HCT116 (cell line): ENCODE data around the gene RFTN1. TPM values are rescaled to one million over a fixed set of nuclear protein-coding genes. Genes with fewer than 3 reads are reported as not detected.

ENCODE experiments used
- ATAC-seq: fragments of 200-7000 bp; cut with Tn5 transposase; 2 replicates; pipeline ENCODE4 v1.9.1; 2020; ENCODE audit warnings: mild to moderate bottlenecking, moderate library complexity
- BruUV-seq: library from RNA; stranded (reverse); fragments of 400-500 nt; replicated peaks from 2 replicates; lab custom pipeline; 2021; lab: Mats Ljungman, UMichigan
- CTCF ChIA-PET: fragments of 300-600 bp; sonication (Branson Sonifier 250); formaldehyde crosslinking; loops from one replicate; lab custom pipeline; 2021; ENCODE audit warnings: antibody characterized with exemption; lab: Charles Lee
- POLR2A ChIA-PET: fragments of 300-600, 350-600 bp; sonication (Branson Sonifier 250); formaldehyde crosslinking; loops from one replicate; lab custom pipeline; 2021; ENCODE audit warnings: antibody characterized with exemption; lab: Charles Lee
- RAD21 ChIA-PET, 2 experiments: fragments of 300-600 bp; sonication (Branson Sonifier 250); formaldehyde crosslinking; loops; one replicate each; lab custom pipeline; 2023; ENCODE audit warnings: low total read pairs in 2 of 2; ENCODE audit not compliant: uncharacterized antibody in 2 of 2, unreplicated experiment in 2 of 2, low non-redundant PET in 1 of 2; lab: Charles Lee
- DNase-seq: peaks from one replicate; pipeline ENCODE4 v3.0.0-alpha.2; 2010; ENCODE audit warnings: low read depth, low spot score
- H2AFZ ChIP-seq: fragments of 200-600 bp; shearing (Covaris generic), sonication (generic); 2 replicates; pipeline ENCODE4 v1.6.1; 2017; ENCODE audit warnings: low read depth, mixed run types, mixed read lengths, antibody characterized with exemption, low read length; ENCODE audit not compliant: poor library complexity, severe bottlenecking
- H3K27ac ChIP-seq: 2 replicates; pipeline ENCODE4 v1.5.1; 2012; ENCODE audit warnings: low read depth, low read length
- H3K27me3 ChIP-seq: fragments of 200-600 bp; sonication (generic); 2 replicates; pipeline ENCODE4 v1.6.1; 2016; ENCODE audit warnings: mixed run types, low read length, mixed read lengths; ENCODE audit not compliant: insufficient read depth
- H3K36me3 ChIP-seq, 2 experiments: fragments of 200-500 bp in 1 of 2; fragments of 200-600 bp in 1 of 2; sonication (Bioruptor generic) in 1 of 2; sonication (generic) in 1 of 2; 2 replicates each; pipeline versions ENCODE4 v1.5.1 to v1.6.1; 2014 to 2016; ENCODE audit warnings: low read length in 2 of 2, inconsistent platforms in 1 of 2, mixed read lengths in 1 of 2, mixed run types in 1 of 2; ENCODE audit not compliant: insufficient read depth in 2 of 2, control insufficient read depth in 1 of 2
- H3K4me1 ChIP-seq, 2 experiments: fragments of 200-600 bp in 1 of 2; sonication (generic) in 1 of 2; 2 replicates each; pipeline versions ENCODE4 v1.5.1 to v1.6.1; 2012 to 2017; ENCODE audit warnings: low read length in 2 of 2, inconsistent platforms in 1 of 2, mild to moderate bottlenecking in 1 of 2, mixed read lengths in 1 of 2, mixed run types in 1 of 2, moderate library complexity in 1 of 2; ENCODE audit not compliant: insufficient read depth in 2 of 2, control insufficient read depth in 1 of 2
- H3K4me2 ChIP-seq: fragments of 200-600 bp; sonication (generic); 2 replicates; pipeline ENCODE4 v1.6.1; 2017; ENCODE audit warnings: mixed run types, low read length, mixed read lengths
- H3K4me3 ChIP-seq, 2 experiments: fragments of 200-600 bp in 1 of 2; sonication (generic) in 1 of 2; replicated peaks in 1 of 2; 2 replicates each; pipeline ENCODE4 v1.5.1; 2011 to 2016; ENCODE audit warnings: low read length in 2 of 2, control low read depth in 1 of 2, low read depth in 1 of 2, mild to moderate bottlenecking in 1 of 2, mixed read lengths in 1 of 2, mixed run types in 1 of 2
- H3K79me2 ChIP-seq: fragments of 200-600 bp; sonication (generic); 2 replicates; pipeline ENCODE4 v1.6.1; 2017; ENCODE audit warnings: mild to moderate bottlenecking, mixed run types, low read length, moderate library complexity, mixed read lengths; ENCODE audit not compliant: insufficient read depth
- H3K9ac ChIP-seq: fragments of 200-600 bp; sonication (generic); 2 replicates; pipeline ENCODE4 v1.6.1; 2016; ENCODE audit warnings: low read length, mixed read lengths
- H3K9me2 ChIP-seq: fragments of 200-600 bp; sonication (generic), shearing (Covaris generic); 2 replicates; pipeline ENCODE4 v1.6.1; 2017; ENCODE audit warnings: mixed run types, mild to moderate bottlenecking, moderate library complexity; ENCODE audit not compliant: insufficient read depth
- H3K9me3 ChIP-seq, 2 experiments: fragments of 200-500 bp in 1 of 2; fragments of 200-600 bp in 1 of 2; sonication (Bioruptor generic) in 1 of 2; sonication (generic) in 1 of 2; 2 replicates each; pipeline ENCODE4 v1.6.1; 2014 to 2017; ENCODE audit warnings: low read length in 2 of 2, mixed read lengths in 2 of 2, inconsistent platforms in 1 of 2, low read depth in 1 of 2, mild to moderate bottlenecking in 1 of 2, mixed run types in 1 of 2, moderate library complexity in 1 of 2; ENCODE audit not compliant: control insufficient read depth in 1 of 2, insufficient read depth in 1 of 2
- H4K20me1 ChIP-seq: fragments of 200-600 bp; sonication (generic), shearing (Covaris generic); 2 replicates; pipeline ENCODE4 v1.6.1; 2017; ENCODE audit warnings: mixed run types, mild to moderate bottlenecking, moderate library complexity; ENCODE audit not compliant: insufficient read depth
- CBX3 ChIP-seq: IDR thresholded peaks from 2 replicates; pipeline ENCODE4 v1.6.1; 2012; ENCODE audit warnings: low read depth
- CEBPB ChIP-seq: IDR thresholded peaks from 2 replicates; pipeline ENCODE4 v1.6.1; 2012; ENCODE audit warnings: low read depth
- EGR1 ChIP-seq: IDR thresholded peaks from 2 replicates; pipeline ENCODE4 v1.6.1; 2012; ENCODE audit warnings: low read depth
- ELF1 ChIP-seq: IDR thresholded peaks from 2 replicates; pipeline ENCODE4 v1.6.1; 2012; ENCODE audit warnings: low read depth, borderline replicate concordance
- EZH2phosphoT487 ChIP-seq: fragments of 200-600 bp; IDR thresholded peaks from 2 replicates; pipeline ENCODE4 v1.6.1; 2018; ENCODE audit warnings: antibody characterized with exemption, borderline replicate concordance
- FOSL1 ChIP-seq: IDR thresholded peaks from 2 replicates; pipeline ENCODE4 v1.6.1; 2012; ENCODE audit warnings: low read depth
- JUND ChIP-seq: IDR thresholded peaks from 2 replicates; pipeline ENCODE4 v1.6.1; 2012
- POLR2A ChIP-seq: IDR thresholded peaks from 2 replicates; pipeline ENCODE4 v1.7.0; 2011; ENCODE audit warnings: borderline replicate concordance; ENCODE audit not compliant: insufficient read depth, insufficient read length; ENCODE audit errors: extremely low read depth
- POLR2AphosphoS5 ChIP-seq: IDR thresholded peaks from 2 replicates; pipeline ENCODE4 v1.6.1; 2011; ENCODE audit warnings: mild to moderate bottlenecking, low read depth, low read length, moderate library complexity
- SIN3A ChIP-seq: IDR thresholded peaks from 2 replicates; pipeline ENCODE4 v1.6.1; 2012; ENCODE audit warnings: low read depth
- SP1 ChIP-seq: IDR thresholded peaks from 2 replicates; pipeline ENCODE4 v1.6.1; 2012; ENCODE audit warnings: low read depth
- SRF ChIP-seq: IDR thresholded peaks from 2 replicates; pipeline ENCODE4 v1.6.1; 2012; ENCODE audit warnings: low read depth
- intact Hi-C: fragments of 100-400 bp; cut with micrococcal nuclease; formaldehyde crosslinking; loops from 2 replicates; pipeline ENCODE4 v1.10.0; 2022
- total RNA-seq: library from RNA; stranded (reverse); gene quantifications from one replicate; pipeline ENCODE4 v1.2.1, GENCODE V29; 2021; ENCODE audit not compliant: unreplicated experiment
- TF ChIP-seq, protein P1 (sequence below): IDR thresholded peaks from 2 replicates; pipeline ENCODE4 v1.6.1; 2011; ENCODE audit warnings: mild to moderate bottlenecking, low read length, moderate library complexity; ENCODE audit not compliant: insufficient replicate concordance; ENCODE audit errors: extremely low read depth
- TF ChIP-seq, protein P2 (sequence below): IDR thresholded peaks from 2 replicates; pipeline ENCODE4 v1.6.1; 2012; ENCODE audit warnings: low read depth
- TF ChIP-seq, protein P3 (sequence below), 3 experiments: fragments of 200-600 bp in 1 of 3; sonication (generic) in 1 of 3; IDR thresholded peaks in 2 of 3; conservative IDR thresholded peaks in 1 of 3; 2 replicates each; pipeline ENCODE4 v1.5.1; 2012 to 2017; ENCODE audit warnings: low read depth in 2 of 3, low read length in 2 of 3, antibody characterized with exemption in 1 of 3, borderline replicate concordance in 1 of 3, control low read depth in 1 of 3, mild to moderate bottlenecking in 1 of 3, mixed read lengths in 1 of 3, mixed run types in 1 of 3, moderate library complexity in 1 of 3; ENCODE audit not compliant: insufficient read depth in 1 of 3

Gene RFTN1
- total RNA-seq, 1 experiment from 2014 or later, result 3.9 TPM

DNA sequence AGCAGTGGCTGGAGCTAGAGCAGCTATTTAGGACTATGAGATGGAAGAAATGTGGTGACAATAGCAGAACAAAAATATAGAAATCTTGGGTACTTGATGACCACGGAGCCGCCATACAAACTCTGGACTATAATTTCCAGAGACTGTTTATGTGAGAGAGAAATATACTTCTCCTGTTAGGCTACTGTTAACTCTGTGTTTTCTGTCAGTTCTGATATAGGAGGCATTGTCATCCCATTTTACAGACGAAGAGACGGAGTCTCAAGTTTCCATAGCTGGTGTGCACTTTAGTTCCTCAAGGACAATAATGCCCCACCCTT, 22.8 kb upstream of the RFTN1 start:
- H2AFZ ChIP-seq, result no peak overlapping the region
- BruUV-seq, result no TSS peak
- H3K36me3 ChIP-seq, result no peaks in the 10 kb centered on the region
- DNase-seq, result no peak
- no peaks in the 10 kb centered on the region for H3K79me2 ChIP-seq
- H3K4me1 ChIP-seq, result peaks cover 0 to 8% of the 10 kb centered on the region in 2 experiments; a peak in 1 of 4 replicates
- ATAC-seq, result no peak
- intact Hi-C loops, result no loop called here
- no peak overlapping the region for H3K4me2 ChIP-seq
- H3K27ac ChIP-seq, result no peak overlapping the region
- TF ChIP-seq SRF (no peak), FOSL1 (no peak), CEBPB (no peak), POLR2A (no peak), EZH2phosphoT487 (no peak), EGR1 (no peak), CBX3 (no peak), SP1 (no peak), JUND (no peak), SIN3A (no peak), POLR2AphosphoS5 (no peak), ELF1 (no peak)
- TF ChIP-seq, protein P1, sequence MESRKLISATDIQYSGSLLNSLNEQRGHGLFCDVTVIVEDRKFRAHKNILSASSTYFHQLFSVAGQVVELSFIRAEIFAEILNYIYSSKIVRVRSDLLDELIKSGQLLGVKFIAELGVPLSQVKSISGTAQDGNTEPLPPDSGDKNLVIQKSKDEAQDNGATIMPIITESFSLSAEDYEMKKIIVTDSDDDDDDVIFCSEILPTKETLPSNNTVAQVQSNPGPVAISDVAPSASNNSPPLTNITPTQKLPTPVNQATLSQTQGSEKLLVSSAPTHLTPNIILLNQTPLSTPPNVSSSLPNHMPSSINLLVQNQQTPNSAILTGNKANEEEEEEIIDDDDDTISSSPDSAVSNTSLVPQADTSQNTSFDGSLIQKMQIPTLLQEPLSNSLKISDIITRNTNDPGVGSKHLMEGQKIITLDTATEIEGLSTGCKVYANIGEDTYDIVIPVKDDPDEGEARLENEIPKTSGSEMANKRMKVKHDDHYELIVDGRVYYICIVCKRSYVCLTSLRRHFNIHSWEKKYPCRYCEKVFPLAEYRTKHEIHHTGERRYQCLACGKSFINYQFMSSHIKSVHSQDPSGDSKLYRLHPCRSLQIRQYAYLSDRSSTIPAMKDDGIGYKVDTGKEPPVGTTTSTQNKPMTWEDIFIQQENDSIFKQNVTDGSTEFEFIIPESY, result no peak
- TF ChIP-seq, protein P2, sequence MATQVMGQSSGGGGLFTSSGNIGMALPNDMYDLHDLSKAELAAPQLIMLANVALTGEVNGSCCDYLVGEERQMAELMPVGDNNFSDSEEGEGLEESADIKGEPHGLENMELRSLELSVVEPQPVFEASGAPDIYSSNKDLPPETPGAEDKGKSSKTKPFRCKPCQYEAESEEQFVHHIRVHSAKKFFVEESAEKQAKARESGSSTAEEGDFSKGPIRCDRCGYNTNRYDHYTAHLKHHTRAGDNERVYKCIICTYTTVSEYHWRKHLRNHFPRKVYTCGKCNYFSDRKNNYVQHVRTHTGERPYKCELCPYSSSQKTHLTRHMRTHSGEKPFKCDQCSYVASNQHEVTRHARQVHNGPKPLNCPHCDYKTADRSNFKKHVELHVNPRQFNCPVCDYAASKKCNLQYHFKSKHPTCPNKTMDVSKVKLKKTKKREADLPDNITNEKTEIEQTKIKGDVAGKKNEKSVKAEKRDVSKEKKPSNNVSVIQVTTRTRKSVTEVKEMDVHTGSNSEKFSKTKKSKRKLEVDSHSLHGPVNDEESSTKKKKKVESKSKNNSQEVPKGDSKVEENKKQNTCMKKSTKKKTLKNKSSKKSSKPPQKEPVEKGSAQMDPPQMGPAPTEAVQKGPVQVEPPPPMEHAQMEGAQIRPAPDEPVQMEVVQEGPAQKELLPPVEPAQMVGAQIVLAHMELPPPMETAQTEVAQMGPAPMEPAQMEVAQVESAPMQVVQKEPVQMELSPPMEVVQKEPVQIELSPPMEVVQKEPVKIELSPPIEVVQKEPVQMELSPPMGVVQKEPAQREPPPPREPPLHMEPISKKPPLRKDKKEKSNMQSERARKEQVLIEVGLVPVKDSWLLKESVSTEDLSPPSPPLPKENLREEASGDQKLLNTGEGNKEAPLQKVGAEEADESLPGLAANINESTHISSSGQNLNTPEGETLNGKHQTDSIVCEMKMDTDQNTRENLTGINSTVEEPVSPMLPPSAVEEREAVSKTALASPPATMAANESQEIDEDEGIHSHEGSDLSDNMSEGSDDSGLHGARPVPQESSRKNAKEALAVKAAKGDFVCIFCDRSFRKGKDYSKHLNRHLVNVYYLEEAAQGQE, result no peak
- TF ChIP-seq, protein P3, sequence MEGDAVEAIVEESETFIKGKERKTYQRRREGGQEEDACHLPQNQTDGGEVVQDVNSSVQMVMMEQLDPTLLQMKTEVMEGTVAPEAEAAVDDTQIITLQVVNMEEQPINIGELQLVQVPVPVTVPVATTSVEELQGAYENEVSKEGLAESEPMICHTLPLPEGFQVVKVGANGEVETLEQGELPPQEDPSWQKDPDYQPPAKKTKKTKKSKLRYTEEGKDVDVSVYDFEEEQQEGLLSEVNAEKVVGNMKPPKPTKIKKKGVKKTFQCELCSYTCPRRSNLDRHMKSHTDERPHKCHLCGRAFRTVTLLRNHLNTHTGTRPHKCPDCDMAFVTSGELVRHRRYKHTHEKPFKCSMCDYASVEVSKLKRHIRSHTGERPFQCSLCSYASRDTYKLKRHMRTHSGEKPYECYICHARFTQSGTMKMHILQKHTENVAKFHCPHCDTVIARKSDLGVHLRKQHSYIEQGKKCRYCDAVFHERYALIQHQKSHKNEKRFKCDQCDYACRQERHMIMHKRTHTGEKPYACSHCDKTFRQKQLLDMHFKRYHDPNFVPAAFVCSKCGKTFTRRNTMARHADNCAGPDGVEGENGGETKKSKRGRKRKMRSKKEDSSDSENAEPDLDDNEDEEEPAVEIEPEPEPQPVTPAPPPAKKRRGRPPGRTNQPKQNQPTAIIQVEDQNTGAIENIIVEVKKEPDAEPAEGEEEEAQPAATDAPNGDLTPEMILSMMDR (IDR thresholded peaks at IDR 0.05 in 2 of 3, conservative IDR thresholded peaks at IDR 0.05 in 1 of 3; ENCODE audit: borderline replicate concordance in 1 of 3, insufficient read depth in 1 of 3, low read depth in 2 of 3, low read length in 2 of 3), result no peak
- TF ChIP-seq, all 23 proteins: peak for 0
- Histone ChIP-seq H3K9me2 (no peaks in the 10 kb centered on the region), H3K4me3 (no peak overlapping the region), H4K20me1 (no peaks in the 10 kb centered on the region), H3K27me3 (peaks cover 23% of the 10 kb centered on the region), H3K9ac (no peak overlapping the region), H3K9me3 (no peaks in the 10 kb centered on the region)
- ChIA-PET RAD21 (no interaction called here), POLR2A (no interaction called here), CTCF (interaction anchor here (1.1 to 1.9 kb wide), 2 partner anchors 14 to 246 kb away, joined by 4 to 6 read pairs; no protein-coding TSS in a partner anchor)
